ENCODE data around the gene SCFD2. TPM values are rescaled to one million over a fixed set of nuclear protein-coding genes. Genes with fewer than 3 reads are reported as not detected.
A peak's percentile ranks its signal among the peaks of the same experiment; 100 is the strongest.

The SCFD2 gene
- total and polyA plus RNA-seq, 10 of the 15 experiments (the other 5 are each of a cell fraction or from before 2014, with no cell fraction given), result 4.8 to 37.6 (median 24.9) TPM

DNA sequence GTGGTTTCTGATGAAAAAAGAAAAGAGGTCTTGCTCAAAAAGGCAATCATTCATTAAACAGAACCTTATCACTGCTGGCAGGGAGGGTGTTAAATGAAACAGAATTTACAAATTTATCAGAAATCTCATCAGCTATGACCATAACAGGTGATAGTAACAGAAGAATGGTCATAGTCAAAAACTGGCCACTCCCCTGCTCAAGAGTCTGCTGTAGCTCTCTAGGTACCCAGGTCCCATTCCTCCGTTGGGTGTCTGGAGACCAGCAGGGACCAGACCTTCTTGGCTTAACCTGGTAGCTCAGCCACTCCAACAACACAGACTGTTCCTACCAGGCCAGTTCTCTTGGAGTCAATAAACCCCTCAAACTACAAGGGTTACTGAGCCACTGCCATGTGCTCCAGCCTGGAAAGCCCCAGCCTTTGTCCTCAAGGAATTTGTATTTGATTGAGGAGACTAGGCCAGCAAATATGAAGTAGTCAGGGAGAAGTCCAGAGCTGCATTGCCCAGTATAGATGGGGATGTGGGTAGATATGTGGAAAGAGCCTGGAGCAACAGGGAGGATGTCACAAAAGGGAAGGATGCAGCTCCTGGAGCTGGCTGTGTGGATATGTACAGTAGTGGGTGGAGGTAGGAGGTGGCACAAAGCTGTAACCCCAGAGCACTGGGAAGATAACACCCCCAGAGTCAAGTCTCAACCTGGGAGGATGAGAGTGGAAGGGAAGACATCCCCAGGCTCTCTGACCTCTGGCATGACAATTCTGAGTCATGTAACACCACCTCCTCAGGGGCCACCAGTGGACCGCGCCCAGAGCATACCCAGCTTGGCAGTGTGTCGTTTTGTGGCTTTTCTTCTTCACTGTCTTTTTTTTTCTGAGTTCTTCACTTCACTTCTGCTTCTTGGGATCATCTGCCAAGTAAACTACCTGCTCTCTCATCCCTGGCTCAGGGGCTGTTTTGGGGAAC is 481.9 kb downstream of the SCFD2 start:
- H2AFZ ChIP-seq (ENCODE audit: control insufficient read depth, low read depth, low read length), result no peak overlapping the region
- no peaks in the 10 kb centered on the region; the same call in 2 of the 3 replicates for H3K9me3 ChIP-seq (replicated peaks; ENCODE audit: control insufficient read depth, insufficient read depth, low read length)
- TF ChIP-seq MYC (IDR thresholded peaks at IDR 0.05; ENCODE audit: insufficient read depth, insufficient read length, insufficient replicate concordance, low read length, severe bottlenecking) (no peak), POLR2AphosphoS5 (IDR thresholded peaks at IDR 0.05; ENCODE audit: low read length) (no peak), BRCA1 (IDR thresholded peaks at IDR 0.05; ENCODE audit: low read depth, low read length) (no peak), NFIC (IDR thresholded peaks at IDR 0.05; ENCODE audit: low read depth, low read length) (no peak)
- BruUV-seq (replicated peaks), result no TSS peak
- no peak overlapping the region for H3K4me2 ChIP-seq (ENCODE audit: control insufficient read depth, insufficient read depth)
- FAIRE-seq (no peak), ATAC-seq (0 out of 3 replicates have a peak, but pooled peaks have one; percentile 16), DNase-seq (ENCODE audit: low read depth, low spot score) (no peak)
- H3K4me3 ChIP-seq, result no peak overlapping the region
- no peaks in the 10 kb centered on the region for H3K79me2 ChIP-seq (ENCODE audit: control insufficient read depth, insufficient read depth, low read length)
- no peaks in the 10 kb centered on the region for H3K27me3 ChIP-seq (replicated peaks in 1 of 2; ENCODE audit: control insufficient read depth in 2 of 2, insufficient read depth in 2 of 2, low read length in 1 of 2)
- whole genome bisulfite sequencing (ENCODE audit: insufficient coverage, insufficient replicate concordance, low lambda C conversion rate, missing lambda C conversion rate), result 90% methylated on average over 4 of the region's 4 CpGs
- RAD21 ChIA-PET (ENCODE audit: unreplicated experiment), result no interaction called here
- no peaks in the 10 kb centered on the region for H4K20me1 ChIP-seq (ENCODE audit: control insufficient read depth, insufficient read depth)
- CTCF ChIA-PET, result interaction anchor here (0.7 to 3.9 kb wide), 2 partner anchors 9 to 27 kb away, joined by 3 to 18 read pairs; no protein-coding TSS in a partner anchor
- intact Hi-C loops (cut with micrococcal nuclease; ENCODE audit: unreplicated experiment), result no loop called here
- no peaks in the 10 kb centered on the region for H3K4me1 ChIP-seq (ENCODE audit: control insufficient read depth, insufficient read depth, low read length)
- POLR2A ChIA-PET, result no interaction called here
- peaks cover 0 to 2% of the 10 kb centered on the region in 2 experiments; a peak in 2 of 4 replicates for H3K36me3 ChIP-seq (ENCODE audit: control insufficient read depth in 2 of 2, insufficient read depth in 2 of 2, low read length in 1 of 2)
- no peak overlapping the region for H3K9ac ChIP-seq (ENCODE audit: control insufficient read depth, insufficient read depth, low read length)
- no peak overlapping the region for H3K27ac ChIP-seq (ENCODE audit: control insufficient read depth, insufficient read depth)
- in situ Hi-C loops (cut with MboI), result no loop called here
- SMC1A ChIA-PET (ENCODE audit: uncharacterized antibody, unreplicated experiment), result interaction anchor here (1.0 kb wide), 1 partner anchor 11 kb away, joined by 3 read pairs; no protein-coding TSS in a partner anchor

DNA sequence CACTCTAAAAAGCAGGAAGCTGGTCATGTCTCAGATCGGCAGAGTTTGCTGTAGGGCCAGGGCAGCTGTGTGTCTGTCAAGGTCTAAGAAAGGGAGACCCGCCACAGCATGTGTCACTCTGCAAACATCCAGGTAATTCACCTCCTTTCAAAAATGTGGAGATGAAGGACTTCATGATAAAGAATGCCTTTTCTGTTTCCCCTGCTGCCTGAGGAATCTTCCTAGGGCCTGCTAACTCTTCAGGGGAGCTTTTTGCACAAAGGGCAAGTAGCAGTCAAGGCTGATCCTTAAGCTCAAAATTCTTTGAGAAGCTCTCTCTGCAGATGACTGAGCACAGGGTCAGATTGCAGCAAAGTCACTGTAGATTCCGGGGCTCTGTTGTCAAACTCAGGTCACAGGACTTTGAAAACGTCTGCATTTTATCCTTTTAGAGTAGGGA is 482.7 kb downstream of the SCFD2 start:
- Histone ChIP-seq H3K4me2 (ENCODE audit: control insufficient read depth, insufficient read depth) (no peak overlapping the region), H3K79me2 (ENCODE audit: control insufficient read depth, insufficient read depth, low read length) (no peaks in the 10 kb centered on the region), H3K4me1 (ENCODE audit: control insufficient read depth, insufficient read depth, low read length) (no peaks in the 10 kb centered on the region), H3K27me3 (replicated peaks in 1 of 2; ENCODE audit: control insufficient read depth in 2 of 2, insufficient read depth in 2 of 2, low read length in 1 of 2) (no peaks in the 10 kb centered on the region), H3K36me3 (ENCODE audit: control insufficient read depth in 2 of 2, insufficient read depth in 2 of 2, low read length in 1 of 2) (peaks cover 0 to 2% of the 10 kb centered on the region in 2 experiments; a peak in 2 of 4 replicates), H3K9me3 (replicated peaks; ENCODE audit: control insufficient read depth, insufficient read depth, low read length) (no peaks in the 10 kb centered on the region; the same call in 2 of the 3 replicates), H3K9ac (ENCODE audit: control insufficient read depth, insufficient read depth, low read length) (no peak overlapping the region), H3K4me3 (no peak overlapping the region), H2AFZ (ENCODE audit: control insufficient read depth, low read depth, low read length) (no peak overlapping the region), H3K27ac (ENCODE audit: control insufficient read depth, insufficient read depth) (no peak overlapping the region), H4K20me1 (ENCODE audit: control insufficient read depth, insufficient read depth) (no peaks in the 10 kb centered on the region)
- DNase-seq (ENCODE audit: low read depth, low spot score), result no peak
- RAD21 ChIA-PET (ENCODE audit: unreplicated experiment), result no interaction called here
- no peak for ATAC-seq
- intact Hi-C loops (cut with micrococcal nuclease; ENCODE audit: unreplicated experiment) (no loop called here), in situ Hi-C loops (cut with MboI) (no loop called here)
- SMC1A ChIA-PET (ENCODE audit: uncharacterized antibody, unreplicated experiment), result interaction anchor here (1.0 kb wide), 1 partner anchor 12 kb away, joined by 3 read pairs; no protein-coding TSS in a partner anchor
- FAIRE-seq, result no peak
- 69% methylated on average over 4 of the region's 4 CpGs for WGBS (ENCODE audit: insufficient coverage, insufficient replicate concordance, low lambda C conversion rate, missing lambda C conversion rate)
- POLR2A ChIA-PET, result no interaction called here
- no TSS peak for BruUV-seq (replicated peaks)
- CTCF ChIA-PET, result interaction anchor here (0.7 to 3.9 kb wide), 2 partner anchors 9 to 28 kb away, joined by 3 to 18 read pairs; no protein-coding TSS in a partner anchor
- TF ChIP-seq, protein P1, sequence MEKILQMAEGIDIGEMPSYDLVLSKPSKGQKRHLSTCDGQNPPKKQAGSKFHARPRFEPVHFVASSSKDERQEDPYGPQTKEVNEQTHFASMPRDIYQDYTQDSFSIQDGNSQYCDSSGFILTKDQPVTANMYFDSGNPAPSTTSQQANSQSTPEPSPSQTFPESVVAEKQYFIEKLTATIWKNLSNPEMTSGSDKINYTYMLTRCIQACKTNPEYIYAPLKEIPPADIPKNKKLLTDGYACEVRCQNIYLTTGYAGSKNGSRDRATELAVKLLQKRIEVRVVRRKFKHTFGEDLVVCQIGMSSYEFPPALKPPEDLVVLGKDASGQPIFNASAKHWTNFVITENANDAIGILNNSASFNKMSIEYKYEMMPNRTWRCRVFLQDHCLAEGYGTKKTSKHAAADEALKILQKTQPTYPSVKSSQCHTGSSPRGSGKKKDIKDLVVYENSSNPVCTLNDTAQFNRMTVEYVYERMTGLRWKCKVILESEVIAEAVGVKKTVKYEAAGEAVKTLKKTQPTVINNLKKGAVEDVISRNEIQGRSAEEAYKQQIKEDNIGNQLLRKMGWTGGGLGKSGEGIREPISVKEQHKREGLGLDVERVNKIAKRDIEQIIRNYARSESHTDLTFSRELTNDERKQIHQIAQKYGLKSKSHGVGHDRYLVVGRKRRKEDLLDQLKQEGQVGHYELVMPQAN (conservative IDR thresholded peaks at IDR 0.05), result no peak
- TF ChIP-seq, protein P2, sequence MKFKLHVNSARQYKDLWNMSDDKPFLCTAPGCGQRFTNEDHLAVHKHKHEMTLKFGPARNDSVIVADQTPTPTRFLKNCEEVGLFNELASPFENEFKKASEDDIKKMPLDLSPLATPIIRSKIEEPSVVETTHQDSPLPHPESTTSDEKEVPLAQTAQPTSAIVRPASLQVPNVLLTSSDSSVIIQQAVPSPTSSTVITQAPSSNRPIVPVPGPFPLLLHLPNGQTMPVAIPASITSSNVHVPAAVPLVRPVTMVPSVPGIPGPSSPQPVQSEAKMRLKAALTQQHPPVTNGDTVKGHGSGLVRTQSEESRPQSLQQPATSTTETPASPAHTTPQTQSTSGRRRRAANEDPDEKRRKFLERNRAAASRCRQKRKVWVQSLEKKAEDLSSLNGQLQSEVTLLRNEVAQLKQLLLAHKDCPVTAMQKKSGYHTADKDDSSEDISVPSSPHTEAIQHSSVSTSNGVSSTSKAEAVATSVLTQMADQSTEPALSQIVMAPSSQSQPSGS (IDR thresholded peaks at IDR 0.05; ENCODE audit: low read length), result no peak
